KOPT-K1 (cell line): ENCODE measurements around the gene PTOV1.

Experiments used
- H3K27ac ChIP-seq: fragments of 200-600 bp; sonication (generic); 2 replicates; pipeline ENCODE4 v1.5.1; 2016; ENCODE audit warnings: antibody characterized with exemption, mild to moderate bottlenecking, low read depth, low read length; ENCODE audit not compliant: poor library complexity, severe bottlenecking
- H3K36me3 ChIP-seq: fragments of 200-600 bp; sonication (generic); 2 replicates; pipeline ENCODE4 v1.5.1; 2017; ENCODE audit warnings: antibody characterized with exemption, mild to moderate bottlenecking, low read length, moderate library complexity; ENCODE audit not compliant: insufficient read depth
- H3K9me3 ChIP-seq: fragments of 200-600 bp; sonication (generic); 2 replicates; pipeline ENCODE4 v1.5.1; 2017; ENCODE audit warnings: antibody characterized with exemption, low read length, mild to moderate bottlenecking; ENCODE audit not compliant: insufficient read depth, poor library complexity, severe bottlenecking

PTOV1 gene

GRCh38 chr19:49857061-49857837, 6.3 kb downstream of the PTOV1 start:
- peaks cover 81% of the 10 kb centered on the region for H3K36me3 ChIP-seq
- H3K9me3 ChIP-seq = no peaks in the 10 kb centered on the region
- H3K27ac ChIP-seq = no peak overlapping the region

- H3K27ac ChIP-seq = no peak overlapping the region
- no peaks in the 10 kb centered on the region for H3K9me3 ChIP-seq
- peaks cover 86% of the 10 kb centered on the region for H3K36me3 ChIP-seq
These were observed 6.8 kb downstream of the PTOV1 start for GRCh38 chr19:49857838-49858087.

- H3K36me3 ChIP-seq = peaks cover 92% of the 10 kb centered on the region
- no peak overlapping the region for H3K27ac ChIP-seq
- H3K9me3 ChIP-seq = no peaks in the 10 kb centered on the region
These were observed 7.4 kb downstream of the PTOV1 start for GRCh38 chr19:49858088-49858985.

GRCh38 chr19:49859682-49860335, 8.8 kb downstream of the PTOV1 start:
- no peak overlapping the region for H3K27ac ChIP-seq
- H3K36me3 ChIP-seq = peaks cover 96% of the 10 kb centered on the region

GRCh38 chr19:49860336-49861102, 9.6 kb downstream of the PTOV1 start:
- H3K36me3 ChIP-seq = peaks cover 93% of the 10 kb centered on the region
- H3K9me3 ChIP-seq = no peaks in the 10 kb centered on the region
- no peak overlapping the region for H3K27ac ChIP-seq

More at GRCh38 chr19:49859682-49860335, 8.8 kb downstream of the PTOV1 start:
- no peaks in the 10 kb centered on the region for H3K9me3 ChIP-seq

GRCh38 chr19:49861107-49861506, 10.1 kb downstream of the PTOV1 start:
- H3K9me3 ChIP-seq = no peaks in the 10 kb centered on the region
- H3K27ac ChIP-seq = no peak overlapping the region
- peaks cover 87% of the 10 kb centered on the region for H3K36me3 ChIP-seq

GRCh38 chr19:49861541-49862378, 10.8 kb downstream of the PTOV1 start:
- peaks cover 80% of the 10 kb centered on the region for H3K36me3 ChIP-seq
- H3K27ac ChIP-seq = no peak overlapping the region
- no peaks in the 10 kb centered on the region for H3K9me3 ChIP-seq

- H3K9me3 ChIP-seq = no peaks in the 10 kb centered on the region
- H3K36me3 ChIP-seq = peaks cover 72% of the 10 kb centered on the region
- H3K27ac ChIP-seq = no peak overlapping the region
These were observed 11.7 kb downstream of the PTOV1 start for GRCh38 chr19:49862391-49863253.

- Histone ChIP-seq H3K27ac (no peak overlapping the region), H3K36me3 (peaks cover 64% of the 10 kb centered on the region), H3K9me3 (no peaks in the 10 kb centered on the region)
These were observed 12.4 kb downstream of the PTOV1 start for GRCh38 chr19:49863254-49863934.

- no peak overlapping the region for H3K27ac ChIP-seq
- peaks cover 59% of the 10 kb centered on the region for H3K36me3 ChIP-seq
- H3K9me3 ChIP-seq = no peaks in the 10 kb centered on the region
These were observed 13.0 kb downstream of the PTOV1 start for GRCh38 chr19:49863935-49864320.

GRCh38 chr19:49864890-49865289, 13.9 kb downstream of the PTOV1 start:
- peaks cover 51% of the 10 kb centered on the region for H3K36me3 ChIP-seq
- no peak overlapping the region for H3K27ac ChIP-seq
- no peaks in the 10 kb centered on the region for H3K9me3 ChIP-seq

GRCh38 chr19:49866933-49867782, 16.2 kb downstream of the PTOV1 start, which contains the start of gene PNKP:
PNKP (minus strand) TSS chr19:49867576; CDS start chr19:49867204, 372 bp downstream.
- peak within 1 kb of the TSS; percentile 77 for H3K27ac ChIP-seq
- H3K36me3 ChIP-seq = peaks cover 30% of the 10 kb centered on the region

More at GRCh38 chr19:49866933-49867782, 16.2 kb downstream of the PTOV1 start, which contains the start of gene PNKP:
- no peaks in the 10 kb centered on the region for H3K9me3 ChIP-seq
